ENCODE results near the gene TLR6. TPM values are rescaled to one million over a fixed set of nuclear protein-coding genes. Genes with fewer than 3 reads are reported as not detected.
"Not testable (repeated sequence)": the region's sequence is repeated elsewhere in the genome, so short reads cannot be mapped to it uniquely, and the experiment has no call there.

Gene TLR6
- total RNA-seq, 1 experiment from 2014 or later, result not detected

DNA sequence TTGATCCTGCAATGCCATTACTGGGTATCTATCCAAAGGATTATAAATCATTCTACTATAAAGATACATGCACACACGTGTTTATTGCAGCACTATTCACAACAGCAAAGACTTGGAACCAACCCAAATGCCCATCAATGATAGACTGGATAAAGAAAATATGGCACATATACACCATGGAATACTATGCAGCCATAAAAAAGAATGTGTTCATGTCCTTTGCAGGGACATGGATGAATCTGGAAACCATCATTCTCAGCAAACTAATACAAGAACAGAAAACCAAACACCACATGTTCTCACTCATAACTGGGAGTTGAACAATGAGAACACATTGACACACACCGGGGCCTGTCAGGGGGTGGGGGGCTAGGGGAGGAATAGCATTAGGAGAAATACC lies 78.7 kb downstream of the TLR6 start:
- not testable (repeated sequence) for H3K4me3 ChIP-seq (ENCODE audit: insufficient read depth, low read depth, low read length); DNase-seq; H3K27me3 ChIP-seq (ENCODE audit: control insufficient read depth, insufficient read depth, low read length)

DNA sequence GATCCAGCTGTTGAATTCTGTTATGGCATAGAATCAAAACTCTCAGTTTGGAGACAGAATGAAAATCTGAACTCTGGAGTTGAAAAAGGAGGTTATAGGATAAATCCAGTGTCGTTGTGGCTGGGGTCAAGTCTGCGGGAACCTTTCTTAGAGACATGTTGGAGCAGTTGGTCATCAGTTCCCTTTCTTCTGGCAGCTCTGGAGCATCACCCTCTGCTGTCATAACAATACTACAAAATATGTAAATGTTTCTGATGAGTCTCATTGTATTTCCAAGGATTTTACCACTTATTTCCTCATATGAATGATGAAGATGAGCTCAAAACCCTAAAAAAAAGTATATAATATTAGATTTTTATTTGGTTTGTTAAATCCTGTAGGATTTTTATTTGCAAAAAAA lies 81.3 kb downstream of the TLR6 start:
- no peak for DNase-seq
- no peaks in the 10 kb centered on the region for H3K36me3 ChIP-seq (replicated peaks; ENCODE audit: control insufficient read depth, insufficient read depth, low read length)
- H3K4me3 ChIP-seq (ENCODE audit: insufficient read depth, low read depth, low read length), result no peak overlapping the region
- H3K27me3 ChIP-seq (ENCODE audit: control insufficient read depth, insufficient read depth, low read length), result no peaks in the 10 kb centered on the region

More for the DNA sequence above, 78.7 kb downstream of the TLR6 start:
- H3K36me3 ChIP-seq (replicated peaks; ENCODE audit: control insufficient read depth, insufficient read depth, low read length), result not testable (repeated sequence)

DNA sequence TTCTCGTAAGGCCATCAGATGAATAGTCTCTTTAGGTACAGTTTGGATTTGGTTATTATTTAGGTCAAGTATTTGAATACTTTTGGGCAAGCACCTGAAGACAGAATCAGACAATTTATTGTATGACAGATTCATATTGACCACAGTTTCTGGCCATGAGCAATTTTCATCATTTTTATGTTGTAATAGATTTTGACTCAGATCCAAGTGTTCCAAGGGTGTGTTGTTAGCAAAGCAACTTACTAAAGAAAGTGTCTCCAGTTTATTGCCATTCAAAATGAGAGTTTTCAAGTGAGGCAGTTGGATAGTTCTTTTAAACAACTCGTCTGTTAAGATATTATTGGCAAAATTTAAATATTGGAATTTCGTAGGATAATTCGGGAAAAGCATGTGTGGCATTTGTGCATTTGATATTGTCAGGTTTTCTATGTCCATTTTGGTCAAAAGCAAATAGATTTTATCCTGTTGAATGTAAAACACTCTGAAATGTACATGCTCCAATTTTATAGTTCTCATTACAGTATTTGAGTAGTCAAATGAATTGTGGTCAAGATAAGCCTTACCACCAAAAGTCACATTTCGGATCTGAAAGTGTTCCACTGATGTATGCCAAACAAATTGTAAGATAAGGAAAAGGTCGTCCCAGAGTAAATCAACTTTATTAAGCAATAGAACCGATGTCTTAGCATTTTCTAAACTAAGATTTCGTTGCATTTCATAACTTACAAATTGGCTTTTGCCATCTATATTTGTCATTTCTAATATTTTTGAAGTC lies 82.2 kb downstream of the TLR6 start:
- no peak for DNase-seq
- Histone ChIP-seq H3K27me3 (ENCODE audit: control insufficient read depth, insufficient read depth, low read length) (no peaks in the 10 kb centered on the region), H3K36me3 (replicated peaks; ENCODE audit: control insufficient read depth, insufficient read depth, low read length) (no peaks in the 10 kb centered on the region), H3K4me3 (ENCODE audit: insufficient read depth, low read depth, low read length) (no peak overlapping the region)

Other genes with a start within 250 kb of the TLR6 start
- gene KLF3, start 192.6 kb downstream of the TLR6 start, total RNA-seq (2014; rRNA removed; shearing (Covaris generic)), result 8.8 and 13.0 TPM in 2 replicates
- not detected in 2 replicates for gene TLR10, start 73.8 kb downstream of the TLR6 start, total RNA-seq (2014; rRNA removed; shearing (Covaris generic))
- gene TLR1, start 52.0 kb downstream of the TLR6 start, total RNA-seq (2014; rRNA removed; shearing (Covaris generic)), result 0.03 TPM in 1 of 2 replicates, not detected in the other
- gene FAM114A1, start 11.0 kb upstream of the TLR6 start, total RNA-seq (2014; rRNA removed; shearing (Covaris generic)), result 14.5 and 22.7 TPM in 2 replicates
- not detected in 2 replicates for gene TMEM156, start 175.6 kb upstream of the TLR6 start, total RNA-seq (2014; rRNA removed; shearing (Covaris generic))
- 16.5 and 20.4 TPM in 2 replicates for gene KLHL5, start 205.4 kb upstream of the TLR6 start, total RNA-seq (2014; rRNA removed; shearing (Covaris generic))

Data from H7 (cell line).